GM12878 (cell line): ENCODE measurements around the gene WDR59. TPM values are rescaled to one million over a fixed set of nuclear protein-coding genes. Genes with fewer than 3 reads are reported as not detected.
A peak's percentile ranks its signal among the peaks of the same experiment; 100 is the strongest.
"Not testable (repeated sequence)": the region's sequence is repeated elsewhere in the genome, so short reads cannot be mapped to it uniquely, and the experiment has no call there.

Experiments used
- ATAC-seq: fragments of 200-7000 bp; cut with Tn5 transposase; 3 replicates; pipeline ENCODE4 v1.9.1; 2020; ENCODE audit warnings: mild to moderate bottlenecking, moderate library complexity
- BruUV-seq: library from RNA; stranded (reverse); fragments of 400-500 nt; replicated peaks from 2 replicates; lab custom pipeline; 2021; lab: Mats Ljungman, UMichigan
- CTCF ChIA-PET: fragments of 300-600 bp; sonication (Branson Sonifier 250); formaldehyde crosslinking; extraction: SDS; loops from one replicate; lab custom pipeline; 2021; ENCODE audit warnings: inconsistent platforms; lab: Yijun Ruan, JAX
- POLR2A ChIA-PET: fragments of 350-600 bp; formaldehyde crosslinking; extraction: SDS; loops from one replicate; lab custom pipeline; 2021; ENCODE audit warnings: inconsistent platforms; lab: Charles Lee
- RAD21 ChIA-PET: fragments of 300-600 bp; sonication (Branson Sonifier 250); formaldehyde crosslinking; loops from one replicate; lab custom pipeline; 2023; ENCODE audit warnings: antibody characterized with exemption; ENCODE audit not compliant: unreplicated experiment; lab: Charles Lee
- SMC1A ChIA-PET: fragments of 300-600 bp; sonication (Branson Sonifier 250); formaldehyde crosslinking; loops from one replicate; lab custom pipeline; 2023; ENCODE audit not compliant: unreplicated experiment, uncharacterized antibody; lab: Charles Lee
- DNase-seq: peaks from one replicate; pipeline ENCODE4 v3.0.0-alpha.2; 2011; ENCODE audit warnings: low read depth, low spot score
- FAIRE-seq: peaks from 3 replicates; lab custom pipeline; 2011; peaks lifted over from hg19 to GRCh38; lab: Jason Lieb, UNC
- H2AFZ ChIP-seq: 2 replicates; pipeline ENCODE4 v1.6.0; 2011; ENCODE audit warnings: low read depth, low read length, control low read depth; ENCODE audit not compliant: control insufficient read depth
- H3K27ac ChIP-seq: 2 replicates; pipeline ENCODE4 v1.5.1; 2011; ENCODE audit warnings: control low read depth; ENCODE audit not compliant: control insufficient read depth, insufficient read depth
- H3K27me3 ChIP-seq, 2 experiments: replicated peaks in 1 of 2; 2 replicates each; pipeline versions ENCODE4 v1.6.0 to v1.6.1; 2011; ENCODE audit warnings: low read length in 1 of 2; ENCODE audit not compliant: control insufficient read depth in 2 of 2, insufficient read depth in 2 of 2
- H3K36me3 ChIP-seq, 2 experiments: 2 replicates each; pipeline ENCODE4 v1.5.1; 2011; ENCODE audit warnings: low read length in 1 of 2; ENCODE audit not compliant: control insufficient read depth in 2 of 2, insufficient read depth in 2 of 2
- H3K4me1 ChIP-seq: 2 replicates; pipeline ENCODE4 v1.6.1; 2011; ENCODE audit warnings: mild to moderate bottlenecking, low read length, moderate library complexity, mixed read lengths; ENCODE audit not compliant: control insufficient read depth, insufficient read depth
- H3K4me2 ChIP-seq: 2 replicates; pipeline ENCODE4 v1.6.0; 2011; ENCODE audit warnings: control low read depth; ENCODE audit not compliant: control insufficient read depth, insufficient read depth
- H3K4me3 ChIP-seq: fragments of 200-600 bp; sonication (generic); 2 replicates; pipeline ENCODE4 v1.5.1; 2016
- H3K79me2 ChIP-seq: 2 replicates; pipeline ENCODE4 v1.6.0; 2011; ENCODE audit warnings: low read length; ENCODE audit not compliant: control insufficient read depth, insufficient read depth
- H3K9ac ChIP-seq: 2 replicates; pipeline ENCODE4 v1.8.0; 2011; ENCODE audit warnings: low read length, control low read depth, mixed read lengths; ENCODE audit not compliant: control insufficient read depth, insufficient read depth
- H3K9me3 ChIP-seq: replicated peaks from 3 replicates; pipeline ENCODE4 v1.5.1; 2011; ENCODE audit warnings: mild to moderate bottlenecking, low read length; ENCODE audit not compliant: control insufficient read depth, insufficient read depth
- H4K20me1 ChIP-seq: 2 replicates; pipeline ENCODE4 v1.6.0; 2011; ENCODE audit not compliant: control insufficient read depth, insufficient read depth
- CHD2 ChIP-seq: IDR thresholded peaks from 2 replicates; pipeline ENCODE4 v1.6.1; 2011; ENCODE audit warnings: low read depth, low read length, improper control_type of control experiment, borderline replicate concordance
- E4F1 ChIP-seq: fragments of 450-650 bp; IDR thresholded peaks from 2 replicates; pipeline ENCODE4 v1.6.1; 2018; ENCODE audit warnings: borderline replicate concordance, mild to moderate bottlenecking; ENCODE audit not compliant: partially characterized antibody
- YY1 ChIP-seq: IDR thresholded peaks from 2 replicates; pipeline ENCODE4 v1.6.1; 2011; ENCODE audit warnings: low read depth, mild to moderate bottlenecking, low read length
- ZNF207 ChIP-seq: fragments of 450-650 bp; IDR thresholded peaks from 2 replicates; pipeline ENCODE4 v1.6.1; 2014; ENCODE audit warnings: antibody characterized with exemption, mild to moderate bottlenecking, borderline replicate concordance
- WGBS: methylation state at CpG from one replicate; pipeline ENCODE4 v1.1.6; 2016; ENCODE audit warnings: low lambda C conversion rate; ENCODE audit not compliant: insufficient replicate concordance, insufficient coverage; ENCODE audit errors: missing lambda C conversion rate; 5-methylcytosine and 5-hydroxymethylcytosine counted together
- in situ Hi-C: fragments of 300-500 bp; cut with MboI; formaldehyde crosslinking; loops from 9 replicates; pipeline ENCODE4 v1.14.3; 2018; ENCODE audit warnings: mixed read lengths
- intact Hi-C: fragments of 100-400 bp; cut with micrococcal nuclease; formaldehyde crosslinking; loops from one replicate; pipeline ENCODE4 v1.14.2; 2022; ENCODE audit not compliant: unreplicated experiment
- polyA plus RNA-seq, 11 experiments: library from polyadenylated mRNA; depleted of rRNA in 4 of 11; unstranded in 6 of 11; stranded (reverse) in 5 of 11; fragments of >200 nt; fragmentation: Nextera tagmentation in 4 of 11; fragmentation: Illumina TruSeq in 1 of 11; extraction: Ambion mirVana in 4 of 11; extraction: Trizol in 1 of 11; gene quantifications; 1 replicate in 1 of 11; 2 replicates in 10 of 11; pipeline versions ENCODE4 v1.2.1 to v1.2.3, GENCODE V29; 2011 to 2016; ENCODE audit warnings: inconsistent platforms in 2 of 11, missing spikeins in 2 of 11, low read depth in 1 of 11
- total RNA-seq, 4 experiments: library from RNA; depleted of rRNA in 3 of 4; stranded (reverse); fragments of >200 nt in 3 of 4; fragmentation: Illumina TruSeq in 1 of 4; extraction: Trizol in 1 of 4; gene quantifications; 2 replicates each; pipeline versions ENCODE4 v1.2.1 to v1.2.3, GENCODE V29; 2013 to 2021

Gene WDR59
- total and polyA plus RNA-seq, 10 of the 15 experiments (the other 5 are each of a cell fraction or from before 2014, with no cell fraction given) = 9.7 to 78.4 (median 24.5) TPM

GRCh38 chr16:75014318-75014717 is 29.4 kb upstream of the WDR59 start:
- in situ Hi-C loops = no loop called here
- ChIA-PET CTCF (interaction anchor here (1.6 to 5.9 kb wide), 2 partner anchors 9 to 96 kb away, joined by 3 to 38 read pairs; no protein-coding TSS in a partner anchor), POLR2A (interaction anchor here (0.6 kb wide), 1 partner anchor 19 kb away, joined by 4 read pairs; no protein-coding TSS in a partner anchor), RAD21 (interaction anchor here (2.8 to 5.2 kb wide), 2 partner anchors 12 to 97 kb away, joined by 11 to 38 read pairs; no protein-coding TSS in a partner anchor), SMC1A (interaction anchor here (1.0 to 4.2 kb wide), 4 partner anchors 9 to 58 kb away, joined by 3 to 43 read pairs (median 4); no protein-coding TSS in a partner anchor)
- FAIRE-seq = no peak
- no peak for DNase-seq
- no peak overlapping the region for H3K27ac ChIP-seq
- H3K4me2 ChIP-seq = no peak overlapping the region
- peaks cover 61% of the 10 kb centered on the region for H3K79me2 ChIP-seq
- no peaks in the 10 kb centered on the region for H3K36me3 ChIP-seq
- no peaks in the 10 kb centered on the region; the same call in 2 of the 3 replicates for H3K9me3 ChIP-seq
- H3K4me3 ChIP-seq = no peak overlapping the region
- H3K4me1 ChIP-seq = peaks cover 41% of the 10 kb centered on the region
- no peaks in the 10 kb centered on the region for H4K20me1 ChIP-seq
- no peak overlapping the region for H2AFZ ChIP-seq
- intact Hi-C loops = loop anchor here (5.0 kb wide), 1 partner anchor 63 kb away; no protein-coding TSS in a partner anchor
- 98% methylated on average over 2 of the region's 2 CpGs for WGBS
- H3K27me3 ChIP-seq = no peaks in the 10 kb centered on the region
- TF ChIP-seq ZNF207 (no peak), YY1 (no peak), CHD2 (no peak), E4F1 (no peak)
- ATAC-seq = no peak
- no peak overlapping the region for H3K9ac ChIP-seq
- no TSS peak for BruUV-seq

- Histone ChIP-seq H3K9ac (peak overlapping the region; percentile 67), H3K27ac (peak overlapping the region; percentile 96), H3K4me2 (peak overlapping the region; percentile 93), H3K4me1 (peaks cover 41% of the 10 kb centered on the region), H3K4me3 (peak overlapping the region; percentile 60; the same call in 1 of the 2 replicates), H2AFZ (peak overlapping the region; percentile 67), H3K79me2 (peaks cover 65% of the 10 kb centered on the region)
- H3K36me3 ChIP-seq, BruUV-seq, H4K20me1 ChIP-seq, H3K9me3 ChIP-seq, in situ Hi-C loops, FAIRE-seq, H3K27me3 ChIP-seq, DNase-seq, ATAC-seq: not testable (repeated sequence)
- 87% methylated on average over 6 of the region's 6 CpGs for WGBS
- ChIA-PET SMC1A (interaction anchor here (1.1 to 4.2 kb wide), 10 partner anchors 11 to 150 kb away, joined by 3 to 43 read pairs (median 6); partner anchors contain the start of gene WDR59), CTCF (interaction anchor here (1.6 to 5.9 kb wide), 3 partner anchors 8 to 98 kb away, joined by 3 to 38 read pairs (median 5); no protein-coding TSS in a partner anchor), POLR2A (interaction anchor here (0.7 to 2.7 kb wide), 11 partner anchors 8 to 116 kb away, joined by 3 to 20 read pairs (median 4); partner anchors contain the start of gene WDR59), RAD21 (interaction anchor here (0.9 to 5.2 kb wide), 7 partner anchors 11 to 367 kb away, joined by 3 to 38 read pairs (median 11); partner anchors contain the start of genes WDR59 and ZNRF1)
- intact Hi-C loops = loop anchor here (5.0 kb wide), 1 partner anchor 64 kb away; no protein-coding TSS in a partner anchor
Measured at GRCh38 chr16:75013123-75013522, 28.2 kb upstream of the WDR59 start.
